Endodermal cell (in vitro differentiated cells): Measurements from ENCODE around the gene MYOF. TPM values are rescaled to one million over a fixed set of nuclear protein-coding genes. Genes with fewer than 3 reads are reported as not detected.

Experiments
- DNase-seq: peaks from one replicate; pipeline ENCODE4 v3.0.0-alpha.2; 2017
- H3K27ac ChIP-seq: 2 replicates; pipeline ENCODE4 v1.5.1; 2013; ENCODE audit warnings: mild to moderate bottlenecking, low read depth, low read length, moderate library complexity
- H3K27me3 ChIP-seq: 2 replicates; pipeline ENCODE4 v1.6.1; 2013; ENCODE audit warnings: mild to moderate bottlenecking, low read length, moderate library complexity; ENCODE audit not compliant: insufficient read depth, control insufficient read depth, poor library complexity, severe bottlenecking
- H3K36me3 ChIP-seq: 2 replicates; pipeline ENCODE4 v1.7.0; 2013; ENCODE audit warnings: mild to moderate bottlenecking, low read length, moderate library complexity; ENCODE audit not compliant: control insufficient read depth, insufficient read depth
- H3K4me1 ChIP-seq: one replicate; pipeline ENCODE4 v1.7.0; 2013; ENCODE audit warnings: low read length; ENCODE audit not compliant: control insufficient read depth, insufficient read depth
- H3K4me3 ChIP-seq: 2 replicates; pipeline ENCODE4 v1.5.1; 2013; ENCODE audit warnings: mild to moderate bottlenecking, low read length, moderate library complexity
- H3K9ac ChIP-seq: 2 replicates; pipeline ENCODE4 v1.6.1; 2013; ENCODE audit warnings: mild to moderate bottlenecking, low read length, moderate library complexity; ENCODE audit not compliant: poor library complexity, severe bottlenecking; ENCODE audit errors: extremely low read depth
- H3K9me3 ChIP-seq: 2 replicates; pipeline ENCODE4 v1.6.1; 2013; ENCODE audit warnings: mild to moderate bottlenecking, low read length, moderate library complexity; ENCODE audit not compliant: control insufficient read depth
- H3K27ac Mint-ChIP-seq: 2 replicates; pipeline ENCODE4 v1.8.0; 2020; ENCODE audit warnings: mixed read lengths
- H3K27me3 Mint-ChIP-seq: 2 replicates; pipeline ENCODE4 v1.8.0; 2021; ENCODE audit warnings: mild to moderate bottlenecking, mixed read lengths; ENCODE audit not compliant: insufficient read depth
- H3K36me3 Mint-ChIP-seq: 2 replicates; pipeline ENCODE4 v1.8.0; 2020; ENCODE audit warnings: low read depth, mixed read lengths
- H3K4me1 Mint-ChIP-seq: 2 replicates; pipeline ENCODE4 v1.8.0; 2020; ENCODE audit warnings: mixed read lengths
- H3K4me3 Mint-ChIP-seq: 2 replicates; pipeline ENCODE4 v1.8.0; 2020; ENCODE audit warnings: mild to moderate bottlenecking, moderate library complexity, mixed read lengths
- H3K9me3 Mint-ChIP-seq: 2 replicates; pipeline ENCODE4 v1.8.0; 2020; ENCODE audit warnings: mild to moderate bottlenecking, mixed read lengths
- CTCF ChIP-seq: fragments of 200-600 bp; sonication (generic); conservative IDR thresholded peaks from 2 replicates; pipeline ENCODE4 v1.5.0; 2021; ENCODE audit warnings: antibody characterized with exemption, mild to moderate bottlenecking
- WGBS, 2 experiments: methylation state at CpG; one replicate each; pipeline versions ENCODE4 v1.1.5 to v1.1.7; 2013; ENCODE audit warnings: missing lambda C conversion rate in 2 of 2, mixed read lengths in 1 of 2; ENCODE audit not compliant: insufficient coverage in 1 of 2, insufficient read length in 1 of 2; 5-methylcytosine and 5-hydroxymethylcytosine counted together
- total RNA-seq, 2 donors: library from RNA; stranded (reverse); fragmentation: NEBNext Ultra II Directional in 1 of 2; extraction: Animal tissue kit (Norgen Biotek cat#: 25700) in 1 of 2; gene quantifications; 2 replicates in 1 of 2; 3 replicates in 1 of 2; pipeline ENCODE4 v1.2.1, GENCODE V29; 2021

MYOF gene
- total RNA-seq, 2 donors from 2014 or later = 37.4 to 93.8 TPM

GRCh38 chr10:93281367-93281720 lies 200.8 kb downstream of the MYOF start:
- whole genome bisulfite sequencing, 2 experiments = 11 to 29% methylated on average over 3 of the region's 3 CpGs
- no peaks in the 10 kb centered on the region for H3K36me3 ChIP-seq
- no peak for DNase-seq
- no peak for TF ChIP-seq CTCF
- H3K9me3 ChIP-seq = peaks cover 12% of the 10 kb centered on the region
- H3K4me3 ChIP-seq = peak overlapping the region; percentile 0
- peaks cover 15% of the 10 kb centered on the region for H3K4me1 ChIP-seq
- H3K27me3 Mint-ChIP-seq = no peaks in the 10 kb centered on the region
- peak overlapping the region; percentile 18 for H3K4me3 Mint-ChIP-seq
- H3K4me1 Mint-ChIP-seq = peaks cover 26% of the 10 kb centered on the region
- H3K9ac ChIP-seq = peak overlapping the region; percentile 23
- peak overlapping the region; percentile 50 for H3K27ac ChIP-seq
- peaks cover 6% of the 10 kb centered on the region for H3K9me3 Mint-ChIP-seq
- H3K27ac Mint-ChIP-seq = peak overlapping the region; percentile 96
- peaks cover 3% of the 10 kb centered on the region for H3K36me3 Mint-ChIP-seq
- no peaks in the 10 kb centered on the region for H3K27me3 ChIP-seq

GRCh38 chr10:93280699-93281366 lies 201.3 kb downstream of the MYOF start:
- H3K4me3 Mint-ChIP-seq = peak overlapping the region; percentile 18
- H3K36me3 ChIP-seq = no peaks in the 10 kb centered on the region
- peak; percentile 99 for DNase-seq
- peak overlapping the region; percentile 96 for H3K27ac Mint-ChIP-seq
- peak overlapping the region; percentile 39 for H3K9ac ChIP-seq
- peak overlapping the region; percentile 0 for H3K4me3 ChIP-seq
- peaks cover 25% of the 10 kb centered on the region for H3K4me1 Mint-ChIP-seq
- H3K36me3 Mint-ChIP-seq = peaks cover 3% of the 10 kb centered on the region
- H3K27ac ChIP-seq = peak overlapping the region; percentile 50
- peaks cover 6% of the 10 kb centered on the region for H3K9me3 Mint-ChIP-seq
- H3K27me3 Mint-ChIP-seq = no peaks in the 10 kb centered on the region
- no peaks in the 10 kb centered on the region for H3K27me3 ChIP-seq
- TF ChIP-seq CTCF = no peak
- peaks cover 15% of the 10 kb centered on the region for H3K4me1 ChIP-seq
- WGBS, 2 experiments = 1 to 5% methylated on average over 5 to 8 of the region's 8 CpGs
- H3K9me3 ChIP-seq = peaks cover 12% of the 10 kb centered on the region

- peak overlapping the region; percentile 39 for H3K9ac ChIP-seq
- no peaks in the 10 kb centered on the region for H3K36me3 Mint-ChIP-seq
- H3K27ac ChIP-seq = peak overlapping the region; percentile 17
- no peaks in the 10 kb centered on the region for H3K27me3 ChIP-seq
- H3K4me1 ChIP-seq = peaks cover 15% of the 10 kb centered on the region
- H3K4me1 Mint-ChIP-seq = peaks cover 25% of the 10 kb centered on the region
- no peaks in the 10 kb centered on the region for H3K36me3 ChIP-seq
- H3K27me3 Mint-ChIP-seq = no peaks in the 10 kb centered on the region
- no peak overlapping the region for H3K4me3 ChIP-seq
- H3K27ac Mint-ChIP-seq = peak overlapping the region; percentile 96
- DNase-seq = no peak
- 1 to 17% methylated on average over 1 to 6 of the region's 6 CpGs for WGBS, 2 experiments
- peaks cover 6% of the 10 kb centered on the region for H3K9me3 Mint-ChIP-seq
- peak overlapping the region; percentile 13 for H3K4me3 Mint-ChIP-seq
- TF ChIP-seq CTCF = no peak
- peaks cover 12% of the 10 kb centered on the region for H3K9me3 ChIP-seq
These were observed 201.9 kb downstream of the MYOF start for GRCh38 chr10:93280121-93280698.
